ENCODE data around the gene FCHO2. TPM values are rescaled to one million over a fixed set of nuclear protein-coding genes. Genes with fewer than 3 reads are reported as not detected.
"Not testable (repeated sequence)": the region's sequence is repeated elsewhere in the genome, so short reads cannot be mapped to it uniquely, and the experiment has no call there.

Gene FCHO2
- total RNA-seq, 1 experiment from 2014 or later: 25.3 TPM

DNA sequence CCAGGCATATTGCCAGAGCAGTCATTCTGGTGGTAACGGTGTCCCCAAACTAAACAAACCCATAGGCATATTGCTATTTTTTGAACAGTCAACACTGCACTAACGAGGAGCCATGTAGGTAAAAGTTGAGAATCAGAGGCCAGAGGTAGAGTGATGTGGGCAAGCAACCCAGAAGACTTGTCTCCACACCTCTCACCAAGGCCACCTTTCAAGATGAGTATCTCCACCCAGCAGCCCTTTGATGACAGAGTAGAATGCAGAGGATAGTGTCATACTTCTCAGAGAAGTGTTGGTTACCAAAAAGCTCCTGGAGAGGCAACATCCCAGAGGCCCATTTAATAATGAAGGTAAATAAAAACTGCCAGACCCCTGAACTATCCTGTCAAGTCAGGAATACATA is 63.9 kb downstream of the FCHO2 start:
- CTCF ChIA-PET: no interaction called here
- Histone ChIP-seq H3K4me1 (ENCODE audit: control insufficient read depth, insufficient read depth, low read length) (no peaks in the 10 kb centered on the region), H3K4me3 (ENCODE audit: low read depth in 2 of 2, low read length in 2 of 2) (no peak overlapping the region), H3K9me3 (ENCODE audit: control insufficient read depth, insufficient read depth, low read depth, low read length) (no peaks in the 10 kb centered on the region), H3K27me3 (ENCODE audit: control insufficient read depth, insufficient read depth, low read length) (no peaks in the 10 kb centered on the region), H3K36me3 (ENCODE audit: control insufficient read depth, insufficient read depth, low read length) (peaks cover 3% of the 10 kb centered on the region; the same call in 1 of the 2 replicates), H3K27ac (ENCODE audit: low read length) (no peak overlapping the region)
- POLR2A ChIA-PET: no interaction called here
- ATAC-seq (no peak), DNase-seq (ENCODE audit: low read depth, low spot score) (no peak)
- no TSS peak for BruUV-seq (replicated peaks)
- in situ Hi-C loops (cut with HindIII; ENCODE audit: low pct_unique_long_range_greater_than_20kb, low sequenced_read_pairs) (no loop called here), intact Hi-C loops (cut with micrococcal nuclease; ENCODE audit: unreplicated experiment) (no loop called here)
- TF ChIP-seq, protein P1, sequence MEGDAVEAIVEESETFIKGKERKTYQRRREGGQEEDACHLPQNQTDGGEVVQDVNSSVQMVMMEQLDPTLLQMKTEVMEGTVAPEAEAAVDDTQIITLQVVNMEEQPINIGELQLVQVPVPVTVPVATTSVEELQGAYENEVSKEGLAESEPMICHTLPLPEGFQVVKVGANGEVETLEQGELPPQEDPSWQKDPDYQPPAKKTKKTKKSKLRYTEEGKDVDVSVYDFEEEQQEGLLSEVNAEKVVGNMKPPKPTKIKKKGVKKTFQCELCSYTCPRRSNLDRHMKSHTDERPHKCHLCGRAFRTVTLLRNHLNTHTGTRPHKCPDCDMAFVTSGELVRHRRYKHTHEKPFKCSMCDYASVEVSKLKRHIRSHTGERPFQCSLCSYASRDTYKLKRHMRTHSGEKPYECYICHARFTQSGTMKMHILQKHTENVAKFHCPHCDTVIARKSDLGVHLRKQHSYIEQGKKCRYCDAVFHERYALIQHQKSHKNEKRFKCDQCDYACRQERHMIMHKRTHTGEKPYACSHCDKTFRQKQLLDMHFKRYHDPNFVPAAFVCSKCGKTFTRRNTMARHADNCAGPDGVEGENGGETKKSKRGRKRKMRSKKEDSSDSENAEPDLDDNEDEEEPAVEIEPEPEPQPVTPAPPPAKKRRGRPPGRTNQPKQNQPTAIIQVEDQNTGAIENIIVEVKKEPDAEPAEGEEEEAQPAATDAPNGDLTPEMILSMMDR (IDR thresholded peaks at IDR 0.05): no peak
- TF ChIP-seq SIN3A (IDR thresholded peaks at IDR 0.05; ENCODE audit: borderline replicate concordance, insufficient read depth, low read depth, low read length) (no peak), TCF7L2 (IDR thresholded peaks at IDR 0.05; ENCODE audit: low read depth, low read length) (no peak), POLR2AphosphoS5 (IDR thresholded peaks at IDR 0.05; ENCODE audit: low read depth, low read length) (no peak)
- TF ChIP-seq, protein P2, sequence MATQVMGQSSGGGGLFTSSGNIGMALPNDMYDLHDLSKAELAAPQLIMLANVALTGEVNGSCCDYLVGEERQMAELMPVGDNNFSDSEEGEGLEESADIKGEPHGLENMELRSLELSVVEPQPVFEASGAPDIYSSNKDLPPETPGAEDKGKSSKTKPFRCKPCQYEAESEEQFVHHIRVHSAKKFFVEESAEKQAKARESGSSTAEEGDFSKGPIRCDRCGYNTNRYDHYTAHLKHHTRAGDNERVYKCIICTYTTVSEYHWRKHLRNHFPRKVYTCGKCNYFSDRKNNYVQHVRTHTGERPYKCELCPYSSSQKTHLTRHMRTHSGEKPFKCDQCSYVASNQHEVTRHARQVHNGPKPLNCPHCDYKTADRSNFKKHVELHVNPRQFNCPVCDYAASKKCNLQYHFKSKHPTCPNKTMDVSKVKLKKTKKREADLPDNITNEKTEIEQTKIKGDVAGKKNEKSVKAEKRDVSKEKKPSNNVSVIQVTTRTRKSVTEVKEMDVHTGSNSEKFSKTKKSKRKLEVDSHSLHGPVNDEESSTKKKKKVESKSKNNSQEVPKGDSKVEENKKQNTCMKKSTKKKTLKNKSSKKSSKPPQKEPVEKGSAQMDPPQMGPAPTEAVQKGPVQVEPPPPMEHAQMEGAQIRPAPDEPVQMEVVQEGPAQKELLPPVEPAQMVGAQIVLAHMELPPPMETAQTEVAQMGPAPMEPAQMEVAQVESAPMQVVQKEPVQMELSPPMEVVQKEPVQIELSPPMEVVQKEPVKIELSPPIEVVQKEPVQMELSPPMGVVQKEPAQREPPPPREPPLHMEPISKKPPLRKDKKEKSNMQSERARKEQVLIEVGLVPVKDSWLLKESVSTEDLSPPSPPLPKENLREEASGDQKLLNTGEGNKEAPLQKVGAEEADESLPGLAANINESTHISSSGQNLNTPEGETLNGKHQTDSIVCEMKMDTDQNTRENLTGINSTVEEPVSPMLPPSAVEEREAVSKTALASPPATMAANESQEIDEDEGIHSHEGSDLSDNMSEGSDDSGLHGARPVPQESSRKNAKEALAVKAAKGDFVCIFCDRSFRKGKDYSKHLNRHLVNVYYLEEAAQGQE (IDR thresholded peaks at IDR 0.05; ENCODE audit: insufficient read depth in 1 of 2, low read depth in 2 of 2, low read length in 1 of 2): no peak

DNA sequence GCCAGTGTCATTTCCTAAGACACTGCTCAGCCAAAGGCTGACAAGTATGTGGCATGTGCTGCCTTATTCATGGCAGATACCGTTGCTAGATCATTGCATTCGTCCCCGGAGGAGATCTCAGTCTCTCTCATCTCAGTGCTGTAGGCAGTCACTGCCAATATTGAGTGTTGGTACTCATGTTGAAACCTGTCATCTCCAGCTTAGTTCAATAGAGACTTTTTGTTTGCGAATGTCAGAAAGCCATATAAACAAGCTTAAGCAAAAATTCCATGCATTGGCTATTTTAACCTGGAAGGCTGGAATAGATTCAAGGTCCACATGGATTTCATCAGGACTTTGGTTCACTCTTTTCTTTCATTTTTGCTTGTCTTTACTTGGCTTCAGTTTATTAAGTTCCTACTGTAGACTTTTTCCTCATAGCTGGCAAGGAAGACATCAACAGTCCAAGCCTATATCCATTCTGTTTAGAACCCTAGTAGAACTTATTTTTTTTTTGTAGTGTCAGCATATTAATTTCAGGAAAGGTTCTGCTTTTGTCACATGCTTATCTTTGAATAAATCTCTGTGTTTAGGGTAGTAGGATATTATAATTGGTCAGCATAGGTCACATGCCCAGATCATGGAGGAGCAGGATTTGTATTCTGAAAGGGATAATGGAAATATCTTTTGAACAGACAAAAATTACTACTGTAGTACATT is 66.8 kb downstream of the FCHO2 start:
- H3K27me3 ChIP-seq (ENCODE audit: control insufficient read depth, insufficient read depth, low read length): no peaks in the 10 kb centered on the region
- no TSS peak for BruUV-seq (replicated peaks)
- DNase-seq (ENCODE audit: low read depth, low spot score) (no peak), ATAC-seq (no peak)
- H3K27ac ChIP-seq (ENCODE audit: low read length): no peak overlapping the region
- H3K36me3 ChIP-seq (ENCODE audit: control insufficient read depth, insufficient read depth, low read length): peaks cover 2% of the 10 kb centered on the region; the same call in 1 of the 2 replicates
- POLR2A ChIA-PET: no interaction called here
- TF ChIP-seq, protein P1 (IDR thresholded peaks at IDR 0.05): no peak
- no peak for TF ChIP-seq SIN3A (IDR thresholded peaks at IDR 0.05; ENCODE audit: borderline replicate concordance, insufficient read depth, low read depth, low read length)
- no peak for TF ChIP-seq TCF7L2 (IDR thresholded peaks at IDR 0.05; ENCODE audit: low read depth, low read length)
- no peak for TF ChIP-seq POLR2AphosphoS5 (IDR thresholded peaks at IDR 0.05; ENCODE audit: low read depth, low read length)
- TF ChIP-seq, protein P2 (IDR thresholded peaks at IDR 0.05; ENCODE audit: insufficient read depth in 1 of 2, low read depth in 2 of 2, low read length in 1 of 2): no peak
- intact Hi-C loops (cut with micrococcal nuclease; ENCODE audit: unreplicated experiment) (no loop called here), in situ Hi-C loops (cut with HindIII; ENCODE audit: low pct_unique_long_range_greater_than_20kb, low sequenced_read_pairs) (no loop called here)
- CTCF ChIA-PET: interaction anchor here (0.6 kb wide), 1 partner anchor 420 kb away, joined by 3 read pairs; no protein-coding TSS in a partner anchor
- no peaks in the 10 kb centered on the region for H3K9me3 ChIP-seq (ENCODE audit: control insufficient read depth, insufficient read depth, low read depth, low read length)
- no peaks in the 10 kb centered on the region for H3K4me1 ChIP-seq (ENCODE audit: control insufficient read depth, insufficient read depth, low read length)
- no peak overlapping the region for H3K4me3 ChIP-seq (ENCODE audit: low read depth in 2 of 2, low read length in 2 of 2)

DNA sequence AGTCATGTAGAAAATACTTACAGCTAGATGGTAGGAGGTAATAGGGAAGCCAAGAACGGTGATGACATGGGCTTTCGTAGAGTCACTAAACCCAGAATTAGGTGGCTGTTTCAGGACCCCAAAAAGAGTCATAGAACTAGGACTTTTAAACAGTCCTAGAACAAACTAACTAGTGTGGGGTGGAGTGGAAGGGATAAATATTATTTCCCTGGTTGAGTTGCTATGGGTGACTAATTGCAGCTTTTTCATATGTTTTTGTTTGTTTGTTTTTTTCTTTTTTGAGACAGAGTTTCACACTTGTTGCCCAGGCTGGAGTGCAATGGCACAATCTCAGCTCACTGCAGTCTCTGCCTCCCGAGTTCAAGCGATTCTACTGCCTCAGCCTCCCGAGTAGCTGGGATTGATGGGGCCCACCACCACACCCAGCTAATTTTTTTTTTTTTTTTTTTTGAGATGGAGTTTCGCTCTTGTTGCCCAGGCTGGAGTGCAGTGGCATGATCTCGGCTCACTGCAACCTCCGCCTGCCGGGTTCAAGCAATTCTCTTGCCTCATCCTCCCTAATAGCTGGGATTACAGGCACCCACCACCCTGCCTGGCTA is 69.2 kb downstream of the FCHO2 start:
- CTCF ChIA-PET: interaction anchor here (0.7 kb wide), 1 partner anchor 61 kb away, joined by 7 read pairs; no protein-coding TSS in a partner anchor
- H3K27ac ChIP-seq (ENCODE audit: low read length); H3K36me3 ChIP-seq (ENCODE audit: control insufficient read depth, insufficient read depth, low read length); H3K9me3 ChIP-seq (ENCODE audit: control insufficient read depth, insufficient read depth, low read depth, low read length); H3K4me3 ChIP-seq (ENCODE audit: low read depth in 2 of 2, low read length in 2 of 2); ATAC-seq; in situ Hi-C loops (cut with HindIII; ENCODE audit: low pct_unique_long_range_greater_than_20kb, low sequenced_read_pairs); H3K27me3 ChIP-seq (ENCODE audit: control insufficient read depth, insufficient read depth, low read length); DNase-seq (ENCODE audit: low read depth, low spot score); H3K4me1 ChIP-seq (ENCODE audit: control insufficient read depth, insufficient read depth, low read length); BruUV-seq (replicated peaks); intact Hi-C loops (cut with micrococcal nuclease; ENCODE audit: unreplicated experiment): not testable (repeated sequence)
- POLR2A ChIA-PET: interaction anchor here (0.6 to 0.7 kb wide), 3 partner anchors 30 to 218 kb away, joined by 3 to 11 read pairs (median 4); partner anchors contain the start of gene FCHO2

All from Panc1 (cell line).